ENCODE data around the gene ZSCAN22. TPM values are rescaled to one million over a fixed set of nuclear protein-coding genes. Genes with fewer than 3 reads are reported as not detected.
"Not testable (repeated sequence)": the region's sequence is repeated elsewhere in the genome, so short reads cannot be mapped to it uniquely, and the experiment has no call there.

ZSCAN22 gene
- total RNA-seq, 1 experiment from 2014 or later = 4.6 TPM

GRCh38 chr19:58376724-58377123, 49.9 kb downstream of the ZSCAN22 start:
- BruUV-seq (replicated peaks); H3K9ac ChIP-seq (ENCODE audit: low read length); DNase-seq (ENCODE audit: low read depth, low spot score); H2AFZ ChIP-seq (ENCODE audit: low read depth, low read length, poor library complexity, severe bottlenecking); H3K9me3 ChIP-seq (ENCODE audit: control insufficient read depth in 1 of 2, insufficient read depth in 1 of 2, low read depth in 1 of 2, low read length in 2 of 2); H3K79me2 ChIP-seq (ENCODE audit: insufficient read depth, low read length); intact Hi-C loops (cut with micrococcal nuclease); H3K36me3 ChIP-seq (ENCODE audit: control insufficient read depth in 1 of 2, insufficient read depth in 2 of 2, low read length in 2 of 2); H3K4me3 ChIP-seq (replicated peaks in 1 of 2; ENCODE audit: low read depth in 1 of 2, low read length in 2 of 2); H3K9me2 ChIP-seq (ENCODE audit: insufficient read depth); CTCF ChIA-PET; H3K27me3 ChIP-seq (ENCODE audit: insufficient read depth, low read length); ATAC-seq; H3K27ac ChIP-seq (ENCODE audit: low read depth, low read length); H4K20me1 ChIP-seq (ENCODE audit: insufficient read depth): not testable (repeated sequence)
- peaks cover 3 to 21% of the 10 kb centered on the region in 2 experiments for H3K4me1 ChIP-seq (ENCODE audit: control insufficient read depth in 1 of 2, insufficient read depth in 2 of 2, low read length in 2 of 2)
- POLR2A ChIA-PET = interaction anchor here (1.2 to 1.9 kb wide), 2 partner anchors 13 to 32 kb away, joined by 5 to 6 read pairs; partner anchors contain the start of genes ZNF497 and ZNF584
- peak overlapping the region; percentile 53; the same call in 1 of the 2 replicates for H3K4me2 ChIP-seq (ENCODE audit: low read length)
- RAD21 ChIA-PET (ENCODE audit: low non-redundant PET in 1 of 2, low total read pairs in 2 of 2, uncharacterized antibody in 2 of 2, unreplicated experiment in 2 of 2) = interaction anchor here in 1 of 2 experiments (0.6 kb wide), 1 partner anchor 27 kb away, joined by 3 read pairs; no protein-coding TSS in a partner anchor

GRCh38 chr19:58379246-58379645, 52.5 kb downstream of the ZSCAN22 start:
- Histone ChIP-seq H2AFZ (ENCODE audit: low read depth, low read length, poor library complexity, severe bottlenecking) (no peak overlapping the region), H3K4me3 (replicated peaks in 1 of 2; ENCODE audit: low read depth in 1 of 2, low read length in 2 of 2) (peak overlapping the region; percentile 59 to 92; a peak in 1 of 4 replicates), H4K20me1 (ENCODE audit: insufficient read depth) (no peaks in the 10 kb centered on the region), H3K9me2 (ENCODE audit: insufficient read depth) (no peaks in the 10 kb centered on the region), H3K79me2 (ENCODE audit: insufficient read depth, low read length) (peaks cover 11% of the 10 kb centered on the region; the same call in 1 of the 2 replicates), H3K27ac (ENCODE audit: low read depth, low read length) (no peak overlapping the region), H3K4me2 (ENCODE audit: low read length) (peak overlapping the region; percentile 100), H3K4me1 (ENCODE audit: control insufficient read depth in 1 of 2, insufficient read depth in 2 of 2, low read length in 2 of 2) (peaks cover 7 to 23% of the 10 kb centered on the region in 2 experiments), H3K9me3 (ENCODE audit: control insufficient read depth in 1 of 2, insufficient read depth in 1 of 2, low read depth in 1 of 2, low read length in 2 of 2) (no peaks in the 10 kb centered on the region), H3K9ac (ENCODE audit: low read length) (no peak overlapping the region), H3K27me3 (ENCODE audit: insufficient read depth, low read length) (no peaks in the 10 kb centered on the region), H3K36me3 (ENCODE audit: control insufficient read depth in 1 of 2, insufficient read depth in 2 of 2, low read length in 2 of 2) (0 out of 4 replicates have a peak, but pooled peaks cover 0 to 2% of the 10 kb centered on the region in 2 experiments)
- RAD21 ChIA-PET (ENCODE audit: low non-redundant PET in 1 of 2, low total read pairs in 2 of 2, uncharacterized antibody in 2 of 2, unreplicated experiment in 2 of 2) = no interaction called here
- intact Hi-C loops (cut with micrococcal nuclease) = no loop called here
- POLR2A ChIA-PET = interaction anchor here (1.5 kb wide), 1 partner anchor 16 kb away, joined by 7 read pairs; the partner anchor contains the start of gene ZNF497
- ATAC-seq = no peak
- no peak for DNase-seq (ENCODE audit: low read depth, low spot score)
- BruUV-seq (replicated peaks) = no TSS peak
- TF ChIP-seq ZBTB33 (IDR thresholded peaks at IDR 0.05; ENCODE audit: extremely low read depth, insufficient replicate concordance, low read length) (no peak), JUND (IDR thresholded peaks at IDR 0.05) (no peak), YY1 (IDR thresholded peaks at IDR 0.05; ENCODE audit: extremely low read depth, insufficient replicate concordance, low read depth, low read length) (no peak), MAX (IDR thresholded peaks at IDR 0.05) (no peak), EGR1 (IDR thresholded peaks at IDR 0.05; ENCODE audit: low read depth) (no peak), CTCF (IDR thresholded peaks at IDR 0.05 in 2 of 3, conservative IDR thresholded peaks at IDR 0.05 in 1 of 3; ENCODE audit: borderline replicate concordance in 1 of 3, insufficient read depth in 1 of 3, low read depth in 2 of 3, low read length in 2 of 3) (no peak)
- CTCF ChIA-PET = no interaction called here
